Esophagus muscularis mucosa (tissue), 4 donors: ENCODE measurements around the gene AVL9. TPM values are rescaled to one million over a fixed set of nuclear protein-coding genes. Genes with fewer than 3 reads are reported as not detected.
A peak's percentile ranks its signal among the peaks of the same experiment; 100 is the strongest.
"Not testable (repeated sequence)": the region's sequence is repeated elsewhere in the genome, so short reads cannot be mapped to it uniquely, and the experiment has no call there.

Source experiments
- DNase-seq: peaks from one replicate; pipeline ENCODE4 v3.0.0-alpha.2; 2017; ENCODE audit errors: extremely low spot score
- H3K27ac ChIP-seq, 4 donors: fragments of 200-600 bp; sonication (generic); replicated peaks in 1 of 4; 1 replicate in 3 of 4; 2 replicates in 1 of 4; pipeline ENCODE4 v1.5.1; 2016 to 2019; ENCODE audit warnings: mild to moderate bottlenecking in 1 of 4
- H3K27me3 ChIP-seq, 4 donors: fragments of 200-600 bp; sonication (generic); one replicate each; pipeline versions ENCODE4 v1.5.1 to v1.6.0; 2016 to 2019
- H3K36me3 ChIP-seq, 4 donors: fragments of 200-600 bp; sonication (generic); one replicate each; pipeline ENCODE4 v1.5.1; 2016 to 2019
- H3K4me1 ChIP-seq, 4 donors: fragments of 200-600 bp; sonication (generic); one replicate each; pipeline ENCODE4 v1.5.1; 2016 to 2019
- H3K4me3 ChIP-seq, 4 donors: fragments of 200-600 bp; sonication (generic); 1 replicate in 2 of 4; 2 replicates in 2 of 4; pipeline ENCODE4 v1.5.1; 2016 to 2019; ENCODE audit warnings: mild to moderate bottlenecking in 4 of 4, moderate library complexity in 1 of 4
- H3K9me3 ChIP-seq, 4 donors: fragments of 200-600 bp; sonication (generic); 1 replicate in 3 of 4; 2 replicates in 1 of 4; pipeline ENCODE4 v1.5.1; 2016 to 2019
- EP300 ChIP-seq: sonication (generic); formaldehyde crosslinking; IDR thresholded peaks from one replicate; pipeline ENCODE4 v1.6.1; 2017; ENCODE audit warnings: antibody characterized with exemption
- POLR2A ChIP-seq: fragments of 450-650 bp; IDR thresholded peaks from one replicate; pipeline ENCODE4 v1.6.1; 2017; ENCODE audit warnings: antibody characterized with exemption, moderate library complexity, mild to moderate bottlenecking, low read depth
- POLR2AphosphoS5 ChIP-seq, 2 donors: sonication (generic); formaldehyde crosslinking; IDR thresholded peaks; one replicate each; pipeline ENCODE4 v1.6.1; 2017; ENCODE audit warnings: antibody characterized with exemption in 2 of 2
- WGBS: methylation state at CpG from one replicate; pipeline ENCODE4 v1.1.5; 2018; 5-methylcytosine and 5-hydroxymethylcytosine counted together
- intact Hi-C: fragments of 100-400 bp; cut with DNase I; formaldehyde crosslinking; loops from one replicate; pipeline ENCODE4 v1.15.1; 2023
- total RNA-seq, 4 donors: library from RNA; depleted of rRNA; stranded (reverse); fragments of >200 nt; gene quantifications; one replicate each; pipeline versions ENCODE4 v1.1.0 to v1.2.1, GENCODE V29; 2016
- TF ChIP-seq, protein P1 (sequence below), 3 experiments: fragments of 200-600 bp in 2 of 3; fragments of 450-650 bp in 1 of 3; sonication (generic) in 2 of 3; IDR thresholded peaks; one replicate each; pipeline ENCODE4 v1.5.1; 2017 to 2019; ENCODE audit warnings: antibody characterized with exemption in 3 of 3, mild to moderate bottlenecking in 2 of 3, moderate library complexity in 1 of 3

AVL9 gene
- total RNA-seq, 4 donors from 2014 or later = 18.8 to 27.7 (median 21.3) TPM

DNA sequence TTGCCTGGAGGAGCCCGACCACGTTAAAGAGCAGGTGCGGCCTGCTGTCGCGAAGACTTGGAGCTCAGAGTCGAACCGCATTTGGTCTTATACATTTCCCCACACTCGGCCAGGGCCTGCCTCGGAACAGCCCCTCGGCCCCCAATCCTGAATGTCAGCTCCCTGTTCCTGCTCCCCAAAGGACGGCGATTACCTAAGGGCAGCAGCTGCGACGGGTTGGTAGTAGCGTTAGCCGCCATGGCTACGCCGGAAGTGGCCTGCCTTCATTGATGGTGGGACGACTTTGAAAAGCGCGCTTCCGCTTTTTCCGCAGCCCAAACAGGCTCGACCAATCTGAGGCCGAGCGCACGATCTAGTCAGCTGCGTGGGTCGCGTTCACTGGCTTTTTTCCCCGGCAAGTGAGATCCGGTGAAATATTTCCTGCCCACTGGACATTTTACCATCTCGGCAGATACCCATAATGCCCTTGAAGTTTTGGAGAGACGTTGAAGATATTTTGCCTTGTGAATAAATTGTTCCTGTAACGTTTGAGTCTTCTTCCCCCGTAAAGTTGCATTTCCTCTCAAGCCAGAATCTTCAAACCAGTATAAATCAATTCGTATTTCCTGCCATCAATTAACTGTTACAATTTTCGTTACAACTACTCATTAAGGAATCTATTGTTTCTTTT, 5.0 kb upstream of the AVL9 start, which contains the start of gene LSM5:
TSS of gene LSM5 (minus strand) at position 254 of the 670 bp plus-strand sequence. CDS start at position 239, 15 bp downstream.
- H3K4me3 ChIP-seq = peak within 1 kb of the TSS; percentile 71 to 76 (median 74)
- peak; percentile 96 for DNase-seq
- TF ChIP-seq EP300 (no peak), POLR2A (no peak), POLR2AphosphoS5 (IDR thresholded peaks at IDR 0.05) (peak; percentile 72 to 92)
- TF ChIP-seq, protein P1, sequence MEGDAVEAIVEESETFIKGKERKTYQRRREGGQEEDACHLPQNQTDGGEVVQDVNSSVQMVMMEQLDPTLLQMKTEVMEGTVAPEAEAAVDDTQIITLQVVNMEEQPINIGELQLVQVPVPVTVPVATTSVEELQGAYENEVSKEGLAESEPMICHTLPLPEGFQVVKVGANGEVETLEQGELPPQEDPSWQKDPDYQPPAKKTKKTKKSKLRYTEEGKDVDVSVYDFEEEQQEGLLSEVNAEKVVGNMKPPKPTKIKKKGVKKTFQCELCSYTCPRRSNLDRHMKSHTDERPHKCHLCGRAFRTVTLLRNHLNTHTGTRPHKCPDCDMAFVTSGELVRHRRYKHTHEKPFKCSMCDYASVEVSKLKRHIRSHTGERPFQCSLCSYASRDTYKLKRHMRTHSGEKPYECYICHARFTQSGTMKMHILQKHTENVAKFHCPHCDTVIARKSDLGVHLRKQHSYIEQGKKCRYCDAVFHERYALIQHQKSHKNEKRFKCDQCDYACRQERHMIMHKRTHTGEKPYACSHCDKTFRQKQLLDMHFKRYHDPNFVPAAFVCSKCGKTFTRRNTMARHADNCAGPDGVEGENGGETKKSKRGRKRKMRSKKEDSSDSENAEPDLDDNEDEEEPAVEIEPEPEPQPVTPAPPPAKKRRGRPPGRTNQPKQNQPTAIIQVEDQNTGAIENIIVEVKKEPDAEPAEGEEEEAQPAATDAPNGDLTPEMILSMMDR (IDR thresholded peaks at IDR 0.05) = peak in 1 of 3 experiments; percentile 7
- no peaks in the 10 kb centered on the region for H3K27me3 ChIP-seq
- intact Hi-C loops = no loop called here
- under 1% methylated on average over 30 of the region's 38 CpGs for WGBS
- H3K9me3 ChIP-seq = no peaks in the 10 kb centered on the region
- peak within 1 kb of the TSS; percentile 75 to 85 (median 82) for H3K27ac ChIP-seq
- peaks cover 0 to 29% (median 17%) of the 10 kb centered on the region in 4 donors for H3K36me3 ChIP-seq
- H3K4me1 ChIP-seq = peaks cover 14 to 26% (median 26%) of the 10 kb centered on the region in 4 donors

DNA sequence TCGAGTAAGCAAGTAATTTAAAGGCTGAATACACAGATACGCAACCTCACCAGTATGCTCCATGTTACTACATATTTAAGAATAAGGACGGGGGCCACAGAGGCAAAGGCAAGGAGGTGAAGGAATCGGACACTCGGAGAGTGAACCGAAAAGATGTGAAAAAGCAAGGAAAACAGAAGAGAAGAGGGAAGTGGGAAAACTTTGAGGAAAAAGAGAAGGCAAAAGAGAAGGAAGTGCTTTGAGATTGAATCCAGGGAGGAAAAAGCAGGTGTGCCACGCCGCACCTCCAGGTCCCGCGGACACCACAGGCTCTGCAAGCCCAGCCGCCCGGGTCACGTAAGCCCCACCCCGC, 367 bp upstream of the AVL9 start:
- WGBS = under 1% methylated on average over 10 of the region's 14 CpGs
- H3K36me3 ChIP-seq = no peaks in the 10 kb centered on the region
- intact Hi-C loops = no loop called here
- H3K27ac ChIP-seq = peak overlapping the region; percentile 79 to 98 (median 95)
- DNase-seq = no peak
- no peaks in the 10 kb centered on the region for H3K9me3 ChIP-seq
- TF ChIP-seq EP300 (no peak), POLR2AphosphoS5 (IDR thresholded peaks at IDR 0.05) (peak in 1 of 2 donors; percentile 80)
- peak overlapping the region; percentile 72 to 100 (median 96) for H3K4me3 ChIP-seq
- H3K4me1 ChIP-seq = peaks cover 16 to 33% (median 30%) of the 10 kb centered on the region in 4 donors
- no peaks in the 10 kb centered on the region for H3K27me3 ChIP-seq

DNA sequence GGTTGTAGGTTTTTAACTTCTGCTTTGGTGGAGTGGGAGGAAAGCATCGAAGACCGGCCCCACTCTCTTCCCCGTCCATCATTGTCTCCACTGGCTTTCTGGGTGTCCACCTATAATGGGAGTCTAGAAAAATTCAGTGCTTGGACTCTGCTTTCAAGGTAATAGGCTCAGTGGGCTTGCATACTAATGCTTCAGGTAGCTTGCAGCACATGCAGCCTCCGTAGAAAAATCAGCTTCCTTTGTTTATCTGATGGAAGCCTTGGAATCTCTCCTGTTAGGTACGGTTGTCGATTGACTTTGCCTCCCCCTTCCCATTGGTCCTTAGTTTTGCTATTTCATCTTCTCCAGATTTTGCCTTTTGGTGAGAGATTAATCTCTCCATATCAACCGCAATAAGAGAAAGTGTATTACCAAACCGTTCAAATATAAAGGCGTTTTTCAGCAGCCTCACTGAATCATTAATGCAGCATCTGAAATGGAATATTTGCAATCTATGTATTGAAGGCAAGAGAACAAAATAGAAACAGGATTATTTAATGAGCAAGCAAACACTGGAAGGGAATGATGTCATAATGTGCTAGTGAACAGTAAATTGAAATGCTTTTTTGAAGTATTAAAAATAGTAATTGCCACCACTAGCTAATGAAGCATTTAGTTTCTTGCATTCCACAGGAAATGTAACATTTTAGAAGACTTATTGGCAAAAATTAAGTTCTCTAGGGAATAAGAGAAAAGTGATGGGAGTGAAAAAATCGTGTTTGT, 944 bp downstream of the AVL9 start:
- Histone ChIP-seq H3K9me3 (no peaks in the 10 kb centered on the region), H3K4me1 (peaks cover 26 to 41% (median 34%) of the 10 kb centered on the region in 4 donors), H3K36me3 (no peaks in the 10 kb centered on the region), H3K4me3 (peak overlapping the region; percentile 72 to 100 (median 96)), H3K27me3 (no peaks in the 10 kb centered on the region), H3K27ac (peak overlapping the region; percentile 93 to 98 (median 97))
- DNase-seq = no peak
- intact Hi-C loops = no loop called here
- TF ChIP-seq POLR2A (no peak), POLR2AphosphoS5 (IDR thresholded peaks at IDR 0.05) (no peak), EP300 (no peak)
- TF ChIP-seq, protein P1 (IDR thresholded peaks at IDR 0.05) = no peak
- WGBS = 9% methylated on average over 10 of the region's 10 CpGs

DNA sequence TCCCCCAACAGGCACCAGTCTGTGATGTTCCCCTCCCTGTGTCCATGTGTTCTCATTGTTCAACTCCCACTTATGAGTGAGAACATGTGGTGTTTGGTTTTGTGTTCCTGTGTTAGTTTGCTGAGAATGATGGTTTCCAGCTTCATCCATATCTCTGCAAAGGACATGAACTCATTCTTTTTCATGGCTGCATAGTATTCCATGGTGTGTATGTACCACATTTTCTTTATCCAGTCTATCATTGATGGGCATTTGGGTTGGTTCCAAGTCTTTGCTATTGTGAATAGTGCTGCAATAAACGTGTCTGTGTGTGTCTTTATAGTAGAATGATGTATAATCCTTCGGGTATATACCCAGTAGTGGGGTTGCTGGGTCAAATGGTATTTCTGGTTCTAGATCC, 4.5 kb downstream of the AVL9 start:
- H3K4me3 ChIP-seq, H3K9me3 ChIP-seq, H3K36me3 ChIP-seq, intact Hi-C loops, H3K27me3 ChIP-seq, DNase-seq, H3K27ac ChIP-seq: not testable (repeated sequence)
- peaks cover 34 to 54% (median 45%) of the 10 kb centered on the region in 4 donors for H3K4me1 ChIP-seq
- WGBS = 94% methylated on average over 2 of the region's 2 CpGs

DNA sequence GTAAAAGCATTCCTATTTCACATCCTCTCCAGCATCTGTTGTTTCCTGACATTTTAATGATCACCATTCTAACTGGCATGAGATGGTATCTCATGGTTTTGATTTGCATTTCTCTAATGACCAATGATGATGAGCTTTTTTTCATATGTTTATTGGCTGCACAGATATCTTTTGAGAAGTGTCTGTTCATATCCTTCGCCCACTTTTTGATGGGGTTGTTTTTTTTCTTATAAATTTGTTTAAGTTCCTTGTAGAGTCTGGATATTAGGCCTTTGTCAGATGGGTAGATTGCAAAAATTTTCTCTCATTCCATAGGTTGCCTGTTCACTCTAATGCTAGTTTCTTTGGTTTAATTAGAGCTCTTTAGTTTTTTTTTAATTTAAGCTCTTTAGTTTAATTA, 4.9 kb downstream of the AVL9 start:
- H3K27me3 ChIP-seq, H3K36me3 ChIP-seq, DNase-seq, H3K4me3 ChIP-seq, H3K27ac ChIP-seq, intact Hi-C loops, H3K9me3 ChIP-seq: not testable (repeated sequence)
- 100% methylated on average over 1 of the region's 1 CpG for WGBS
- peaks cover 34 to 53% (median 44%) of the 10 kb centered on the region in 4 donors for H3K4me1 ChIP-seq

DNA sequence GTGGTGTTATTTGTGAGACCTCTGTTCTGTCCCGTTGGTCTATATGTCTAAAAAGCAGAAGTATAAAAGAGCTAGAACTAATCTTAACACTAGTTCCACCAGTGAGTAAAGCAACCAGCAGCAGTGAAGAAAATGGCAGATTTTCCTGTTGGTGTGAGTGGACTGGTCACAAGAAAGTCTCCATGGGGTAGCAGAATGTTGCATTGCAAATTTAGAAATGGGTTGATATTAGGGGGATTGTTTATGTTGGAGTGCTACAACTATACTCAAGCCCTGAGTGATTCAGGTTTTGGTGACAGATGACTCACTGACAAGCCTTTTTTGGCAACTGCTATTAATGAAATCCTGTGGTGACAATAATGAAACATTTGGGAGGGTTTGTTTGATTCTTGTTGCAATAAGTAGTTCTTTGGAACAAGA, 5.6 kb downstream of the AVL9 start:
- peak; percentile 75 for DNase-seq
- H3K27ac ChIP-seq = peak overlapping the region in 2 of 4 donors; percentile 20 to 40
- no peak overlapping the region for H3K4me3 ChIP-seq
- WGBS = 63% methylated on average over 1 of the region's 1 CpG
- H3K27me3 ChIP-seq = no peaks in the 10 kb centered on the region
- peaks cover 34 to 52% (median 44%) of the 10 kb centered on the region in 4 donors for H3K4me1 ChIP-seq
- intact Hi-C loops = no loop called here
- H3K9me3 ChIP-seq = no peaks in the 10 kb centered on the region
- TF ChIP-seq POLR2AphosphoS5 (IDR thresholded peaks at IDR 0.05) (no peak), POLR2A (no peak), EP300 (no peak)
- TF ChIP-seq, protein P1 (IDR thresholded peaks at IDR 0.05) = no peak
- no peaks in the 10 kb centered on the region for H3K36me3 ChIP-seq
